ENCODE results near the gene MAP3K7.

MAP3K7 gene

GRCh38 chr6:90530882-90531281 lies 56.0 kb downstream of the MAP3K7 start:
- DNase-seq (ENCODE audit: low read depth) = no peak

- DNase-seq (ENCODE audit: low read depth) = no peak
These were observed 61.5 kb downstream of the MAP3K7 start for GRCh38 chr6:90525421-90525820.

- DNase-seq (ENCODE audit: low read depth) = no peak
These were observed 63.0 kb downstream of the MAP3K7 start for GRCh38 chr6:90523779-90524310.

- no peak for DNase-seq (ENCODE audit: low read depth)
These were observed 64.9 kb downstream of the MAP3K7 start for GRCh38 chr6:90521955-90522354.

GRCh38 chr6:90516074-90516660 lies 70.7 kb downstream of the MAP3K7 start:
- DNase-seq (ENCODE audit: low read depth) = no peak

GRCh38 chr6:90514496-90514895 lies 72.4 kb downstream of the MAP3K7 start:
- DNase-seq (ENCODE audit: low read depth) = no peak

- DNase-seq (ENCODE audit: low read depth) = no peak
These were observed 78.1 kb downstream of the MAP3K7 start for GRCh38 chr6:90508753-90509152.

GRCh38 chr6:90502866-90503407 lies 83.9 kb downstream of the MAP3K7 start:
- DNase-seq (ENCODE audit: low read depth) = no peak

GRCh38 chr6:90502381-90502780 lies 84.5 kb downstream of the MAP3K7 start:
- DNase-seq (ENCODE audit: low read depth) = no peak

GRCh38 chr6:90500458-90500857 lies 86.4 kb downstream of the MAP3K7 start:
- DNase-seq (ENCODE audit: low read depth) = no peak

- no peak for DNase-seq (ENCODE audit: low read depth)
These were observed 89.5 kb downstream of the MAP3K7 start for GRCh38 chr6:90497411-90497810.

- DNase-seq (ENCODE audit: low read depth) = no peak
These were observed 90.4 kb downstream of the MAP3K7 start for GRCh38 chr6:90496258-90497016.

GRCh38 chr6:90495216-90495817 lies 91.6 kb downstream of the MAP3K7 start:
- DNase-seq (ENCODE audit: low read depth) = no peak

GRCh38 chr6:90494067-90494780 lies 92.6 kb downstream of the MAP3K7 start:
- DNase-seq (ENCODE audit: low read depth) = no peak

- no peak for DNase-seq (ENCODE audit: low read depth)
These were observed 93.5 kb downstream of the MAP3K7 start for GRCh38 chr6:90493332-90493731.

GRCh38 chr6:90492798-90493197 lies 94.1 kb downstream of the MAP3K7 start:
- DNase-seq (ENCODE audit: low read depth) = no peak

- DNase-seq (ENCODE audit: low read depth) = no peak
These were observed 94.5 kb downstream of the MAP3K7 start for GRCh38 chr6:90492369-90492768.

- no peak for DNase-seq (ENCODE audit: low read depth)
These were observed 96.7 kb downstream of the MAP3K7 start for GRCh38 chr6:90490030-90490716.

- DNase-seq (ENCODE audit: low read depth) = no peak
These were observed 98.1 kb downstream of the MAP3K7 start for GRCh38 chr6:90488816-90489215.

GRCh38 chr6:90485635-90486277 lies 101.1 kb downstream of the MAP3K7 start:
- DNase-seq (ENCODE audit: low read depth) = no peak

- DNase-seq (ENCODE audit: low read depth) = no peak
These were observed 102.0 kb downstream of the MAP3K7 start for GRCh38 chr6:90484903-90485302.
